GM12878 (cell line): ENCODE data around the gene SLC15A4. TPM values are rescaled to one million over a fixed set of nuclear protein-coding genes. Genes with fewer than 3 reads are reported as not detected.

ENCODE experiments used
- BMI1 ChIP-seq: fragments of 450-650 bp; IDR thresholded peaks from 2 replicates; pipeline ENCODE4 v1.6.1; 2016; ENCODE audit warnings: mild to moderate bottlenecking, moderate library complexity, borderline replicate concordance
- CBX5 ChIP-seq: sonication (generic); IDR thresholded peaks from 2 replicates; pipeline ENCODE4 v1.6.1; 2016; ENCODE audit warnings: low read depth, moderate library complexity, mild to moderate bottlenecking, inconsistent platforms
- EZH2 ChIP-seq: IDR thresholded peaks from 2 replicates; pipeline ENCODE4 v1.6.1; 2012; ENCODE audit warnings: low read depth, mild to moderate bottlenecking, control low read depth, inconsistent platforms, low read length, borderline replicate concordance; ENCODE audit not compliant: control insufficient read depth
- HDAC2 ChIP-seq: fragments of 200-600 bp; sonication (generic); IDR thresholded peaks from 2 replicates; pipeline ENCODE4 v1.6.1; 2017
- HDAC6 ChIP-seq: fragments of 200-600 bp; sonication (generic); IDR thresholded peaks from one replicate; pipeline ENCODE4 v1.8.0; 2017; ENCODE audit warnings: antibody characterized with exemption; ENCODE audit not compliant: unreplicated experiment
- IKZF1 ChIP-seq: fragments of 450-650 bp; conservative IDR thresholded peaks from 2 replicates; pipeline ENCODE4 v1.6.1; 2017; ENCODE audit warnings: antibody characterized with exemption, mild to moderate bottlenecking
- IRF4 ChIP-seq: IDR thresholded peaks from 2 replicates; pipeline ENCODE4 v1.6.1; 2011; ENCODE audit warnings: low read depth, low read length
- KLF5 ChIP-seq: fragments of 450-650 bp; IDR thresholded peaks from 2 replicates; pipeline ENCODE4 v1.6.1; 2014; ENCODE audit warnings: mild to moderate bottlenecking; ENCODE audit not compliant: partially characterized antibody
- PAX8 ChIP-seq: fragments of 450-650 bp; IDR thresholded peaks from 2 replicates; pipeline ENCODE4 v1.6.1; 2017; ENCODE audit warnings: mild to moderate bottlenecking, moderate library complexity
- RBBP5 ChIP-seq: fragments of 200-600 bp; sonication (generic); conservative IDR thresholded peaks from 2 replicates; pipeline ENCODE4 v1.6.1; 2016
- SREBF2 ChIP-seq: IDR thresholded peaks from 2 replicates; pipeline ENCODE4 v1.6.1; 2012; ENCODE audit warnings: mild to moderate bottlenecking, low read length
- TAF1 ChIP-seq: IDR thresholded peaks from 2 replicates; pipeline ENCODE4 v1.6.1; 2011; ENCODE audit warnings: mild to moderate bottlenecking, low read depth, low read length, borderline replicate concordance
- ZNF622 ChIP-seq: fragments of 450-650 bp; IDR thresholded peaks from 2 replicates; pipeline ENCODE4 v1.6.1; 2017; ENCODE audit warnings: mild to moderate bottlenecking, inconsistent platforms
- ZZZ3 ChIP-seq: IDR thresholded peaks from 2 replicates; pipeline ENCODE4 v1.6.1; 2011; ENCODE audit warnings: low read depth; ENCODE audit not compliant: control insufficient read depth, insufficient read length
- polyA plus RNA-seq, 11 experiments: library from polyadenylated mRNA; depleted of rRNA in 4 of 11; unstranded in 6 of 11; stranded (reverse) in 5 of 11; fragments of >200 nt; fragmentation: Nextera tagmentation in 4 of 11; fragmentation: Illumina TruSeq in 1 of 11; extraction: Ambion mirVana in 4 of 11; extraction: Trizol in 1 of 11; gene quantifications; 1 replicate in 1 of 11; 2 replicates in 10 of 11; pipeline versions ENCODE4 v1.2.1 to v1.2.3, GENCODE V29; 2011 to 2016; ENCODE audit warnings: inconsistent platforms in 2 of 11, missing spikeins in 2 of 11, low read depth in 1 of 11
- total RNA-seq, 4 experiments: library from RNA; depleted of rRNA in 3 of 4; stranded (reverse); fragments of >200 nt in 3 of 4; fragmentation: Illumina TruSeq in 1 of 4; extraction: Trizol in 1 of 4; gene quantifications; 2 replicates each; pipeline versions ENCODE4 v1.2.1 to v1.2.3, GENCODE V29; 2013 to 2021
- TF ChIP-seq, protein P1 (sequence below): IDR thresholded peaks from 2 replicates; pipeline ENCODE4 v1.6.1; 2012; ENCODE audit warnings: low read depth, low read length, improper control_type of control experiment
- TF ChIP-seq, protein P2 (sequence below): fragments of 450-650 bp; formaldehyde crosslinking; IDR thresholded peaks from 2 replicates; pipeline ENCODE4 v1.4.0; 2020; ENCODE audit warnings: mild to moderate bottlenecking, moderate library complexity
- TF ChIP-seq, protein P3 (sequence below): fragments of 450-650 bp; IDR thresholded peaks from 2 replicates; pipeline ENCODE4 v1.6.1; 2016; ENCODE audit warnings: mild to moderate bottlenecking
- TF ChIP-seq, protein P4 (sequence below): fragments of 450-650 bp; IDR thresholded peaks from 2 replicates; pipeline ENCODE4 v1.6.1; 2018; ENCODE audit warnings: mild to moderate bottlenecking, low read depth, moderate library complexity; ENCODE audit not compliant: partially characterized antibody

Gene SLC15A4
- total and polyA plus RNA-seq, 10 of the 15 experiments (the other 5 are each of a cell fraction or from before 2014, with no cell fraction given) = 12.7 to 257 (median 36.6) TPM

DNA sequence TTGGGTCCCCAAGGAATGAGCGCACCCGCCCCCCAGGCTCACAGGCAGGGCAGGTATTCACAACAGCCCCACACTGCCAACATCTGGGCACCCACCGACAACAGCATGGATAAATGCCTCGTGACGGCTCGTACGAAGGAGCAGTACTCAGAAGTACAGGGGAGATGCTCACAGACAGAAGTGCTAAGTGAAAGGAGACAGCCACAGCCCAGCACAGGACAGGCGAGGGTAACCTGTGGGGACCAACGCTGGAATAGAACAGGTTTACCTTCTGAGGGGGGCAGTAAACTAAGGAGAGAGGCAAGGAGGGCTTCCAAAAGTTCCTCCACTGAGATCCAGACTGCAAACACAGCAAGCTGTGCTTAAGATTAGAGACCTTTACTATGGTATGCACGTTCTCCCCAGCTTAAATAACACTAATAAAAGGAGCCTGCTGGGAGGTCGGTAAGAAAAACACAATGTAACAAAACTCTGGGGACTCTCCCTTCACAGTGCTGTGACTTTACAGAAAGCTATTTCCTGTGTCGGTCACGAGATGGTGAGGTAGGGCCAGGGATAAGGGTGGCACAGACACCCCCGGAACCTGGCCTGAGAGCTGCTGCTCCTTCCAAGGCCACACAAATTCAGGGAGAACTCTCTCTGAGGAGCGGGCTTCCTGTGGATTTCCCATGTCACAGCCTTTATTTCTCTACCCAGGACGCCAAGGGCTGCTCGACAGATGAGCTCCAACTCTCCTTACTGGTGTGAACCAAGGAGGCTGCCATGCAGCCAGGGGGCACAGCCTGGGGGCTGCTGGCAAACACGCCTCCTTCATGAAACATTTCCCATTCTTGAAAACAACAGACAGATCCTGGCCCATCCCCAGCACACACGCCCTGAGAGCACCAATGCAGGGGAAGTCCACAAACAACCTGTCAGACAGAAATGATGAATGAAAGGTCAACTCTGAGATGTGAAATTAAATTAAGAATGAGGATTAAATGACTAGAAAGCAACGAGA is 26.3 kb downstream of the SLC15A4 start (continued):
- TF ChIP-seq, protein P1, sequence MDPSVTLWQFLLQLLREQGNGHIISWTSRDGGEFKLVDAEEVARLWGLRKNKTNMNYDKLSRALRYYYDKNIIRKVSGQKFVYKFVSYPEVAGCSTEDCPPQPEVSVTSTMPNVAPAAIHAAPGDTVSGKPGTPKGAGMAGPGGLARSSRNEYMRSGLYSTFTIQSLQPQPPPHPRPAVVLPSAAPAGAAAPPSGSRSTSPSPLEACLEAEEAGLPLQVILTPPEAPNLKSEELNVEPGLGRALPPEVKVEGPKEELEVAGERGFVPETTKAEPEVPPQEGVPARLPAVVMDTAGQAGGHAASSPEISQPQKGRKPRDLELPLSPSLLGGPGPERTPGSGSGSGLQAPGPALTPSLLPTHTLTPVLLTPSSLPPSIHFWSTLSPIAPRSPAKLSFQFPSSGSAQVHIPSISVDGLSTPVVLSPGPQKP = no peak
- TF ChIP-seq ZZZ3 (no peak), SREBF2 (no peak), KLF5 (no peak), RBBP5 (no peak), CBX5 (no peak), PAX8 (no peak), TAF1 (no peak), BMI1 (no peak), ZNF622 (no peak), HDAC2 (no peak), IKZF1 (peak; percentile 59; the same call in 1 of the 2 replicates), EZH2 (no peak), IRF4 (no peak), HDAC6 (no peak)
- TF ChIP-seq, protein P2, sequence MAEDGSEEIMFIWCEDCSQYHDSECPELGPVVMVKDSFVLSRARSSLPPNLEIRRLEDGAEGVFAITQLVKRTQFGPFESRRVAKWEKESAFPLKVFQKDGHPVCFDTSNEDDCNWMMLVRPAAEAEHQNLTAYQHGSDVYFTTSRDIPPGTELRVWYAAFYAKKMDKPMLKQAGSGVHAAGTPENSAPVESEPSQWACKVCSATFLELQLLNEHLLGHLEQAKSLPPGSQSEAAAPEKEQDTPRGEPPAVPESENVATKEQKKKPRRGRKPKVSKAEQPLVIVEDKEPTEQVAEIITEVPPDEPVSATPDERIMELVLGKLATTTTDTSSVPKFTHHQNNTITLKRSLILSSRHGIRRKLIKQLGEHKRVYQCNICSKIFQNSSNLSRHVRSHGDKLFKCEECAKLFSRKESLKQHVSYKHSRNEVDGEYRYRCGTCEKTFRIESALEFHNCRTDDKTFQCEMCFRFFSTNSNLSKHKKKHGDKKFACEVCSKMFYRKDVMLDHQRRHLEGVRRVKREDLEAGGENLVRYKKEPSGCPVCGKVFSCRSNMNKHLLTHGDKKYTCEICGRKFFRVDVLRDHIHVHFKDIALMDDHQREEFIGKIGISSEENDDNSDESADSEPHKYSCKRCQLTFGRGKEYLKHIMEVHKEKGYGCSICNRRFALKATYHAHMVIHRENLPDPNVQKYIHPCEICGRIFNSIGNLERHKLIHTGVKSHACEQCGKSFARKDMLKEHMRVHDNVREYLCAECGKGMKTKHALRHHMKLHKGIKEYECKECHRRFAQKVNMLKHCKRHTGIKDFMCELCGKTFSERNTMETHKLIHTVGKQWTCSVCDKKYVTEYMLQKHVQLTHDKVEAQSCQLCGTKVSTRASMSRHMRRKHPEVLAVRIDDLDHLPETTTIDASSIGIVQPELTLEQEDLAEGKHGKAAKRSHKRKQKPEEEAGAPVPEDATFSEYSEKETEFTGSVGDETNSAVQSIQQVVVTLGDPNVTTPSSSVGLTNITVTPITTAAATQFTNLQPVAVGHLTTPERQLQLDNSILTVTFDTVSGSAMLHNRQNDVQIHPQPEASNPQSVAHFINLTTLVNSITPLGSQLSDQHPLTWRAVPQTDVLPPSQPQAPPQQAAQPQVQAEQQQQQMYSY = 0 out of 2 replicates have a peak, but pooled peaks have one; percentile 2
- TF ChIP-seq, protein P3, sequence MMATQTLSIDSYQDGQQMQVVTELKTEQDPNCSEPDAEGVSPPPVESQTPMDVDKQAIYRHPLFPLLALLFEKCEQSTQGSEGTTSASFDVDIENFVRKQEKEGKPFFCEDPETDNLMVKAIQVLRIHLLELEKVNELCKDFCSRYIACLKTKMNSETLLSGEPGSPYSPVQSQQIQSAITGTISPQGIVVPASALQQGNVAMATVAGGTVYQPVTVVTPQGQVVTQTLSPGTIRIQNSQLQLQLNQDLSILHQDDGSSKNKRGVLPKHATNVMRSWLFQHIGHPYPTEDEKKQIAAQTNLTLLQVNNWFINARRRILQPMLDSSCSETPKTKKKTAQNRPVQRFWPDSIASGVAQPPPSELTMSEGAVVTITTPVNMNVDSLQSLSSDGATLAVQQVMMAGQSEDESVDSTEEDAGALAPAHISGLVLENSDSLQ = peak; percentile 94
- TF ChIP-seq, protein P4, sequence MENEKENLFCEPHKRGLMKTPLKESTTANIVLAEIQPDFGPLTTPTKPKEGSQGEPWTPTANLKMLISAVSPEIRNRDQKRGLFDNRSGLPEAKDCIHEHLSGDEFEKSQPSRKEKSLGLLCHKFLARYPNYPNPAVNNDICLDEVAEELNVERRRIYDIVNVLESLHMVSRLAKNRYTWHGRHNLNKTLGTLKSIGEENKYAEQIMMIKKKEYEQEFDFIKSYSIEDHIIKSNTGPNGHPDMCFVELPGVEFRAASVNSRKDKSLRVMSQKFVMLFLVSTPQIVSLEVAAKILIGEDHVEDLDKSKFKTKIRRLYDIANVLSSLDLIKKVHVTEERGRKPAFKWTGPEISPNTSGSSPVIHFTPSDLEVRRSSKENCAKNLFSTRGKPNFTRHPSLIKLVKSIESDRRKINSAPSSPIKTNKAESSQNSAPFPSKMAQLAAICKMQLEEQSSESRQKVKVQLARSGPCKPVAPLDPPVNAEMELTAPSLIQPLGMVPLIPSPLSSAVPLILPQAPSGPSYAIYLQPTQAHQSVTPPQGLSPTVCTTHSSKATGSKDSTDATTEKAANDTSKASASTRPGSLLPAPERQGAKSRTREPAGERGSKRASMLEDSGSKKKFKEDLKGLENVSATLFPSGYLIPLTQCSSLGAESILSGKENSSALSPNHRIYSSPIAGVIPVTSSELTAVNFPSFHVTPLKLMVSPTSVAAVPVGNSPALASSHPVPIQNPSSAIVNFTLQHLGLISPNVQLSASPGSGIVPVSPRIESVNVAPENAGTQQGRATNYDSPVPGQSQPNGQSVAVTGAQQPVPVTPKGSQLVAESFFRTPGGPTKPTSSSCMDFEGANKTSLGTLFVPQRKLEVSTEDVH = no peak
